SK-N-SH (cell line): Measurements from ENCODE around the gene HEXIM1. TPM values are rescaled to one million over a fixed set of nuclear protein-coding genes. Genes with fewer than 3 reads are reported as not detected.

Experiments used
- CTCF ChIA-PET: fragments of 300-600, 350-600 bp; formaldehyde crosslinking; extraction: SDS; loops from one replicate; lab custom pipeline; 2021; lab: Yijun Ruan, JAX
- POLR2A ChIA-PET: fragments of 350-600 bp; sonication (Branson Sonifier 250); formaldehyde crosslinking; extraction: SDS; loops from one replicate; lab custom pipeline; 2020; ENCODE audit warnings: antibody characterized with exemption, inconsistent platforms; lab: Yijun Ruan, JAX
- DNase-seq: peaks from one replicate; pipeline ENCODE4 v3.0.0; 2012
- H2AFZ ChIP-seq: fragments of 200-600 bp; sonication (generic); 2 replicates; pipeline ENCODE4 v1.8.1; 2016; ENCODE audit warnings: antibody characterized with exemption, mild to moderate bottlenecking, low read depth
- H3F3A ChIP-seq: fragments of 200-600 bp; sonication (generic); replicated peaks from 2 replicates; pipeline ENCODE3; 2016; ENCODE audit warnings: antibody characterized with exemption, mild to moderate bottlenecking; ENCODE audit not compliant: insufficient read depth
- H3K27ac ChIP-seq, 2 experiments: fragments of 200-500 bp in 1 of 2; fragments of 200-600 bp in 1 of 2; sonication (Bioruptor generic) in 1 of 2; sonication (generic), shearing (Covaris generic) in 1 of 2; 2 replicates each; pipeline versions ENCODE4 v1.5.1 to v1.6.1; 2014 to 2016; ENCODE audit warnings: low read depth in 2 of 2, inconsistent platforms in 1 of 2, low read length in 1 of 2, mild to moderate bottlenecking in 1 of 2, mixed read lengths in 1 of 2
- H3K27me3 ChIP-seq: fragments of 200-600 bp; sonication (generic), shearing (Covaris generic); 2 replicates; pipeline ENCODE4 v1.6.1; 2016; ENCODE audit warnings: mixed run types; ENCODE audit not compliant: insufficient read depth
- H3K36me3 ChIP-seq, 2 experiments: fragments of 200-500 bp in 1 of 2; fragments of 200-600 bp in 1 of 2; sonication (Bioruptor generic) in 1 of 2; sonication (generic) in 1 of 2; replicated peaks in 1 of 2; 2 replicates each; pipeline versions ENCODE3 to v1.5.1; 2014 to 2016; ENCODE audit warnings: low read length in 1 of 2, mild to moderate bottlenecking in 1 of 2; ENCODE audit not compliant: insufficient read depth in 2 of 2, control insufficient read depth in 1 of 2
- H3K4me1 ChIP-seq, 2 experiments: fragments of 200-500 bp in 1 of 2; fragments of 200-600 bp in 1 of 2; sonication (Bioruptor generic) in 1 of 2; sonication (generic), shearing (Covaris generic) in 1 of 2; 2 replicates each; pipeline versions ENCODE4 v1.5.1 to v1.6.1; 2014 to 2016; ENCODE audit warnings: low read depth in 1 of 2, low read length in 1 of 2, mixed run types in 1 of 2; ENCODE audit not compliant: insufficient read depth in 2 of 2, control insufficient read depth in 1 of 2
- H3K4me2 ChIP-seq: fragments of 200-600 bp; sonication (generic), shearing (Covaris generic); 2 replicates; pipeline ENCODE4 v1.6.1; 2017; ENCODE audit warnings: mixed run types
- H3K4me3 ChIP-seq, 2 experiments: fragments of 200-500 bp in 1 of 2; fragments of 200-600 bp in 1 of 2; sonication (Bioruptor generic) in 1 of 2; sonication (generic), shearing (Covaris generic) in 1 of 2; 2 replicates each; pipeline versions ENCODE4 v1.5.1 to v1.8.1; 2014 to 2016; ENCODE audit warnings: low read depth in 2 of 2, inconsistent platforms in 1 of 2, low read length in 1 of 2, mild to moderate bottlenecking in 1 of 2, mixed read lengths in 1 of 2, moderate library complexity in 1 of 2
- H3K79me2 ChIP-seq: fragments of 200-600 bp; sonication (generic); 2 replicates; pipeline ENCODE4 v1.8.1; 2017; ENCODE audit warnings: mild to moderate bottlenecking; ENCODE audit not compliant: insufficient read depth
- H3K9ac ChIP-seq: fragments of 200-600 bp; sonication (generic); 2 replicates; pipeline ENCODE4 v1.6.1; 2017; ENCODE audit warnings: mixed run types
- H3K9me2 ChIP-seq: fragments of 200-600 bp; sonication (generic); 2 replicates; pipeline ENCODE4 v1.6.1; 2017; ENCODE audit warnings: mixed run types
- H3K9me3 ChIP-seq: fragments of 200-600 bp; sonication (generic); 2 replicates; pipeline ENCODE4 v1.6.1; 2017; ENCODE audit warnings: mixed run types, mild to moderate bottlenecking, moderate library complexity
- H4K20me1 ChIP-seq: fragments of 200-600 bp; sonication (generic); 2 replicates; pipeline ENCODE4 v1.6.1; 2017; ENCODE audit warnings: mild to moderate bottlenecking, mixed run types; ENCODE audit not compliant: insufficient read depth
- CHD2 ChIP-seq: fragments of 150-350 bp; IDR thresholded peaks from 2 replicates; pipeline ENCODE4 v1.6.1; 2018; ENCODE audit warnings: low read length; ENCODE audit not compliant: partially characterized antibody
- ELF1 ChIP-seq: IDR thresholded peaks from 2 replicates; pipeline ENCODE4 v1.4.0; 2012
- EP300 ChIP-seq, 2 experiments: IDR thresholded peaks; 2 replicates each; pipeline versions ENCODE4 v1.4.0 to v1.6.1; 2012; ENCODE audit warnings: borderline replicate concordance in 1 of 2, low read depth in 1 of 2, low read length in 1 of 2
- GATA2 ChIP-seq: sonication (generic); formaldehyde crosslinking; IDR thresholded peaks from 2 replicates; pipeline ENCODE4 v1.5.0; 2020; ENCODE audit warnings: mild to moderate bottlenecking, missing genetic modification reagents
- JUND ChIP-seq: IDR thresholded peaks from 2 replicates; pipeline ENCODE4 v1.4.0; 2012
- MAX ChIP-seq: IDR thresholded peaks from 2 replicates; pipeline ENCODE4 v1.4.0; 2012; ENCODE audit warnings: low read depth
- MEF2A ChIP-seq: IDR thresholded peaks from 2 replicates; pipeline ENCODE4 v1.4.0; 2012; ENCODE audit warnings: low read depth, borderline replicate concordance
- MXI1 ChIP-seq: IDR thresholded peaks from 2 replicates; pipeline ENCODE4 v1.6.1; 2012; ENCODE audit warnings: mild to moderate bottlenecking, low read depth, low read length, improper control_type of control experiment
- NRF1 ChIP-seq: IDR thresholded peaks from 2 replicates; pipeline ENCODE4 v1.6.1; 2012; ENCODE audit warnings: low read depth, mild to moderate bottlenecking, low read length
- REST ChIP-seq: IDR thresholded peaks from 2 replicates; pipeline ENCODE4 v1.6.1; 2012; ENCODE audit warnings: mild to moderate bottlenecking, low read depth, low read length, moderate library complexity
- RFX5 ChIP-seq: IDR thresholded peaks from 2 replicates; pipeline ENCODE4 v1.6.1; 2012; ENCODE audit warnings: mild to moderate bottlenecking, improper control_type of control experiment, low read length
- SIN3A ChIP-seq: IDR thresholded peaks from 2 replicates; pipeline ENCODE4 v1.6.1; 2012; ENCODE audit warnings: low read depth, mild to moderate bottlenecking, low read length, moderate library complexity, borderline replicate concordance
- YY1 ChIP-seq: IDR thresholded peaks from 2 replicates; pipeline ENCODE4 v1.4.0; 2012; ENCODE audit warnings: low read depth, mild to moderate bottlenecking
- WGBS: methylation state at CpG from one replicate; pipeline ENCODE4 v1.1.6; 2017; ENCODE audit warnings: low lambda C conversion rate; 5-methylcytosine and 5-hydroxymethylcytosine counted together
- polyA plus RNA-seq, 3 experiments: library from polyadenylated mRNA; depleted of rRNA; stranded (reverse); fragments of >200 nt; gene quantifications; 2 replicates each; pipeline ENCODE4 v1.2.3, GENCODE V29; 2012
- TF ChIP-seq, protein P1 (sequence below): IDR thresholded peaks from 2 replicates; pipeline ENCODE4 v1.4.0; 2012; ENCODE audit warnings: low read depth, borderline replicate concordance

Gene HEXIM1
- polyA plus RNA-seq, 1 of the 3 experiments (the other 2 are of a cell fraction), result 20.7 TPM

DNA sequence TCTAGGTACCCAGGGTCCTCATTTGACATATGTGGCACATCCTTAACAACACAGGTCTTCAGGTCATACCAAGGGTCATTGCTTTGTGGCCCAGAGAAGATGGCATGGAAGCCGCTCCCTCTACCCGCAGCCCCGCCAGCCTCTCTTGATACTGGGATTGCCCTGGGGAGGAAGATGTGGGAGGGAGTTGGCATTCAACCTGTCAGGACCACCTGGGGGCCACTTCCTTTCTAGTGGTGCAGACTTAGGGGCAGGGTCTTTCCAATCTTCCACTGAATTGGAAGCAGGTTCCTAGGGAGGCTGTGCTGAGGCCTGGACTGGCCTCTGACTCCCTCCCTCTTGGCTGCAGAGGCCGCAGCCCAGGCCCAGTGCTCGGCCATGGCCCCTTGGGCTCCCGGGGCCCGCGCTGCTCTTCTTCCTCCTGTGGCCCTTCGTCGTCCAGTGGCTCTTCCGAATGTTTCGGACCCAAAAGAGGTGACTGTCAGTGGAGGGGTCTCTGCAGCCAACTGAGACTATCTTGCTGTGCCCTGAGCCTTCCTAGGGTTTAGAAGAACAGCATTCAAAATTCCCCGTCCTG is 5.1 kb upstream of the HEXIM1 start:
- H3K9ac ChIP-seq, result no peak overlapping the region
- no peak overlapping the region for H3K4me2 ChIP-seq
- H2AFZ ChIP-seq, result no peak overlapping the region
- H3K27ac ChIP-seq, result no peak overlapping the region
- H3K9me3 ChIP-seq, result no peaks in the 10 kb centered on the region
- H3K4me3 ChIP-seq, result no peak overlapping the region
- H3F3A ChIP-seq, result peaks cover 19% of the 10 kb centered on the region
- ChIA-PET POLR2A (no interaction called here), CTCF (interaction anchor here (4.3 to 10.6 kb wide), 2 partner anchors 9 to 55 kb away, joined by 16 to 209 read pairs; partner anchors contain the start of genes ACBD4 and PLCD3)
- 96% methylated on average over 13 of the region's 13 CpGs for WGBS
- H4K20me1 ChIP-seq, result no peaks in the 10 kb centered on the region
- DNase-seq, result no peak
- peaks cover 8 to 11% of the 10 kb centered on the region in 2 experiments; a peak in 2 of 4 replicates for H3K4me1 ChIP-seq
- H3K36me3 ChIP-seq, result peaks cover 0 to 1% of the 10 kb centered on the region in 2 experiments
- H3K9me2 ChIP-seq, result no peaks in the 10 kb centered on the region
- H3K27me3 ChIP-seq, result no peaks in the 10 kb centered on the region
- TF ChIP-seq SIN3A (no peak), CHD2 (no peak), GATA2 (CRISPR knock-in tag) (no peak), EP300 (IDR thresholded peaks at IDR 0.05; ENCODE audit: borderline replicate concordance in 1 of 2, low read depth in 1 of 2, low read length in 1 of 2) (no peak), MXI1 (no peak), JUND (no peak), NRF1 (no peak), ELF1 (no peak), YY1 (no peak), MEF2A (no peak)
- TF ChIP-seq, protein P1, sequence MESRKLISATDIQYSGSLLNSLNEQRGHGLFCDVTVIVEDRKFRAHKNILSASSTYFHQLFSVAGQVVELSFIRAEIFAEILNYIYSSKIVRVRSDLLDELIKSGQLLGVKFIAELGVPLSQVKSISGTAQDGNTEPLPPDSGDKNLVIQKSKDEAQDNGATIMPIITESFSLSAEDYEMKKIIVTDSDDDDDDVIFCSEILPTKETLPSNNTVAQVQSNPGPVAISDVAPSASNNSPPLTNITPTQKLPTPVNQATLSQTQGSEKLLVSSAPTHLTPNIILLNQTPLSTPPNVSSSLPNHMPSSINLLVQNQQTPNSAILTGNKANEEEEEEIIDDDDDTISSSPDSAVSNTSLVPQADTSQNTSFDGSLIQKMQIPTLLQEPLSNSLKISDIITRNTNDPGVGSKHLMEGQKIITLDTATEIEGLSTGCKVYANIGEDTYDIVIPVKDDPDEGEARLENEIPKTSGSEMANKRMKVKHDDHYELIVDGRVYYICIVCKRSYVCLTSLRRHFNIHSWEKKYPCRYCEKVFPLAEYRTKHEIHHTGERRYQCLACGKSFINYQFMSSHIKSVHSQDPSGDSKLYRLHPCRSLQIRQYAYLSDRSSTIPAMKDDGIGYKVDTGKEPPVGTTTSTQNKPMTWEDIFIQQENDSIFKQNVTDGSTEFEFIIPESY, result no peak
- H3K79me2 ChIP-seq, result peaks cover 8% of the 10 kb centered on the region; the same call in 1 of the 2 replicates

- Histone ChIP-seq H3K4me3 (no peak overlapping the region), H3K79me2 (peaks cover 10% of the 10 kb centered on the region), H2AFZ (no peak overlapping the region), H3K36me3 (no peaks in the 10 kb centered on the region), H3K9me2 (no peaks in the 10 kb centered on the region), H3K4me2 (no peak overlapping the region), H3K9me3 (no peaks in the 10 kb centered on the region), H3K27me3 (no peaks in the 10 kb centered on the region), H3K4me1 (peaks cover 8 to 11% of the 10 kb centered on the region in 2 experiments; a peak in 2 of 4 replicates), H3K27ac (no peak overlapping the region), H3F3A (peaks cover 23% of the 10 kb centered on the region), H4K20me1 (peaks cover 3% of the 10 kb centered on the region; the same call in 1 of the 2 replicates), H3K9ac (no peak overlapping the region)
- no peak for TF ChIP-seq JUND
- TF ChIP-seq RFX5, result no peak
- no peak for TF ChIP-seq MAX
- no peak for TF ChIP-seq REST
- peak; percentile 17 for DNase-seq
- 90% methylated on average over 20 of the region's 21 CpGs for WGBS
- CTCF ChIA-PET, result interaction anchor here (0.8 to 10.6 kb wide), 2 partner anchors 10 to 44 kb away, joined by 3 to 209 read pairs; partner anchors contain the start of genes ACBD4 and PLCD3
- POLR2A ChIA-PET, result no interaction called here
Observed at GRCh38 chr17:45143767-45144198, 4.5 kb upstream of the HEXIM1 start.
